PC-3 (cell line): Measurements from ENCODE around the gene UGGT1. TPM values are rescaled to one million over a fixed set of nuclear protein-coding genes. Genes with fewer than 3 reads are reported as not detected.

Experiments used
- ATAC-seq: fragments of 200-7000 bp; cut with Tn5 transposase; 2 replicates; pipeline ENCODE4 v1.9.1; 2020; ENCODE audit warnings: mild to moderate bottlenecking, moderate library complexity
- BruUV-seq: library from RNA; stranded (reverse); fragments of 400-500 nt; replicated peaks from 2 replicates; lab custom pipeline; 2021; lab: Mats Ljungman, UMichigan
- CTCF ChIA-PET: fragments of 300-600 bp; sonication (Branson Sonifier 250); formaldehyde crosslinking; loops from one replicate; lab custom pipeline; 2022; ENCODE audit warnings: antibody characterized with exemption; lab: Charles Lee
- POLR2A ChIA-PET: fragments of 300-600 bp; sonication (Branson Sonifier 250); formaldehyde crosslinking; loops from one replicate; lab custom pipeline; 2022; ENCODE audit warnings: antibody characterized with exemption; ENCODE audit not compliant: unreplicated experiment; lab: Charles Lee
- DNase-seq: peaks from one replicate; pipeline ENCODE4 v3.0.0-alpha.2; 2015
- H2AFZ ChIP-seq: fragments of 300-600 bp; sonication (generic); 2 replicates; pipeline ENCODE4 v1.6.0; 2016; ENCODE audit warnings: antibody characterized with exemption, low read length
- H3F3A ChIP-seq: fragments of 300-600 bp; sonication (generic); one replicate; pipeline ENCODE4 v1.6.0; 2017; ENCODE audit warnings: antibody characterized with exemption, low read length, control low read depth, mild to moderate bottlenecking; ENCODE audit not compliant: unreplicated experiment
- H3K27ac ChIP-seq: fragments of 300-600 bp; sonication (generic); 2 replicates; pipeline ENCODE4 v1.5.1; 2016; ENCODE audit warnings: mild to moderate bottlenecking, low read length
- H3K27me3 ChIP-seq: fragments of 300-600 bp; sonication (generic); 2 replicates; pipeline ENCODE4 v1.6.1; 2016; ENCODE audit warnings: low read length, mixed read lengths
- H3K36me3 ChIP-seq: fragments of 300-600 bp; sonication (generic); 2 replicates; pipeline ENCODE4 v1.6.1; 2016; ENCODE audit warnings: low read depth, mixed run types, low read length, mixed read lengths
- H3K4me1 ChIP-seq: fragments of 300-600 bp; sonication (generic); 2 replicates; pipeline ENCODE4 v1.5.1; 2016; ENCODE audit warnings: low read length; ENCODE audit not compliant: insufficient read depth
- H3K4me2 ChIP-seq: fragments of 300-600 bp; sonication (generic); 2 replicates; pipeline ENCODE4 v1.6.0; 2016; ENCODE audit warnings: low read length
- H3K4me3 ChIP-seq: fragments of 300-600 bp; sonication (generic); 2 replicates; pipeline ENCODE4 v1.5.1; 2016; ENCODE audit warnings: mild to moderate bottlenecking, low read length, mixed read lengths
- H3K79me2 ChIP-seq: fragments of 300-600 bp; sonication (generic); 2 replicates; pipeline ENCODE4 v1.6.1; 2017; ENCODE audit warnings: low read length, mixed read lengths
- H3K9ac ChIP-seq: fragments of 300-600 bp; sonication (generic); 2 replicates; pipeline ENCODE4 v1.6.0; 2016; ENCODE audit warnings: mild to moderate bottlenecking, low read length
- H3K9me2 ChIP-seq: fragments of 300-600 bp; sonication (generic); replicated peaks from 2 replicates; pipeline ENCODE4 v1.6.1; 2016; ENCODE audit warnings: mixed run types, low read length, mixed read lengths
- H3K9me3 ChIP-seq: fragments of 300-600 bp; sonication (generic); 2 replicates; pipeline ENCODE4 v1.6.1; 2016; ENCODE audit warnings: low read length, mixed read lengths
- H4K20me1 ChIP-seq: fragments of 300-600 bp; sonication (generic); 2 replicates; pipeline ENCODE4 v1.6.1; 2016; ENCODE audit warnings: low read length, mixed read lengths
- EZH2 ChIP-seq: fragments of 300-600 bp; sonication (generic); IDR thresholded peaks from one replicate; pipeline ENCODE4 v1.6.1; 2017; ENCODE audit warnings: antibody characterized with exemption, mild to moderate bottlenecking, low read length; ENCODE audit not compliant: unreplicated experiment
- EZH2phosphoT487 ChIP-seq: fragments of 300-600 bp; sonication (generic); IDR thresholded peaks from 2 replicates; pipeline ENCODE4 v1.6.1; 2018; ENCODE audit warnings: mild to moderate bottlenecking, antibody characterized with exemption, low read length, borderline replicate concordance
- intact Hi-C: fragments of 100-400 bp; cut with micrococcal nuclease; formaldehyde crosslinking; loops from 2 replicates; pipeline ENCODE4 v1.9.0; 2023
- total RNA-seq: library from RNA; depleted of rRNA; stranded (reverse); fragments of >200 nt; gene quantifications from 2 replicates; pipeline ENCODE4 v1.2.3, GENCODE V29; 2014
- TF ChIP-seq, protein P1 (sequence below): fragments of 300-600 bp; sonication (generic); conservative IDR thresholded peaks from 2 replicates; pipeline ENCODE4 v1.5.1; 2017; ENCODE audit warnings: antibody characterized with exemption, low read depth, mild to moderate bottlenecking, low read length

Gene UGGT1
- total RNA-seq, 1 experiment from 2014 or later = 59.9 TPM

DNA sequence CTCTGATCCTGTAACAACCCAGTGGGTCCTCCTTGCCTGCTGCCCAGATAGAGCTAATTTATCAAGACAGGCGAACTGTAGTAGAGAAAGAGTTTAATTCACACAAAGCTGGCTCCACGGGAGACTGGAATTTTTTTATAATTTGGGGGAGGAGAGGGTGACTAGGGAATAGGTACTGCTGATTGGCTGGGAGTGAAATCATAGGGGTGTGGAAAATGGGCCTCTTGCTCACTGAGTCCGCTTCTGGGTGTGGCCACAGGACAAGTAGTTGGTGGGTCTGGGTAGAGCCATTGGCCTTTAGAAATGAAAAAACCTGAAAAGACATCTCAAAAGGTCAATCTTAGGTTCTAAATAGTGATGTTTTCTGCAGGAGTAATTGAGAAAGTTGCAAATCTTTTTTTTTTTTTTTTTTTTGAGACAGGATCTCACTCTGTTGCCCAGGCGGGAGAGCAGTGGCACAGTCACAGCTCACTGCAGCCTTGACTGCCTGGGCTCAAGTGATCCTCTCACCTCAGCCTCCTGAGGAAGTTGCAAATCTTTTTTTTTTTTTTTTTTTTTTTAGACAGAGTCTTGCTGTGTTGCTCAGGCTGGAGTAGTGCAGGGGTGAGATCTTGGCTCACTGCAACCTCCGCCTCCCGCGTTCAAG is 14.4 kb upstream of the UGGT1 start:
- no peak overlapping the region for H3K4me3 ChIP-seq
- no peak overlapping the region for H3K4me2 ChIP-seq
- H3F3A ChIP-seq = no peaks in the 10 kb centered on the region
- ChIA-PET POLR2A (no interaction called here), CTCF (no interaction called here)
- H3K79me2 ChIP-seq = no peaks in the 10 kb centered on the region
- ATAC-seq = no peak
- H4K20me1 ChIP-seq = no peaks in the 10 kb centered on the region
- intact Hi-C loops = no loop called here
- no peak for TF ChIP-seq EZH2
- TF ChIP-seq EZH2phosphoT487 = no peak
- TF ChIP-seq, protein P1, sequence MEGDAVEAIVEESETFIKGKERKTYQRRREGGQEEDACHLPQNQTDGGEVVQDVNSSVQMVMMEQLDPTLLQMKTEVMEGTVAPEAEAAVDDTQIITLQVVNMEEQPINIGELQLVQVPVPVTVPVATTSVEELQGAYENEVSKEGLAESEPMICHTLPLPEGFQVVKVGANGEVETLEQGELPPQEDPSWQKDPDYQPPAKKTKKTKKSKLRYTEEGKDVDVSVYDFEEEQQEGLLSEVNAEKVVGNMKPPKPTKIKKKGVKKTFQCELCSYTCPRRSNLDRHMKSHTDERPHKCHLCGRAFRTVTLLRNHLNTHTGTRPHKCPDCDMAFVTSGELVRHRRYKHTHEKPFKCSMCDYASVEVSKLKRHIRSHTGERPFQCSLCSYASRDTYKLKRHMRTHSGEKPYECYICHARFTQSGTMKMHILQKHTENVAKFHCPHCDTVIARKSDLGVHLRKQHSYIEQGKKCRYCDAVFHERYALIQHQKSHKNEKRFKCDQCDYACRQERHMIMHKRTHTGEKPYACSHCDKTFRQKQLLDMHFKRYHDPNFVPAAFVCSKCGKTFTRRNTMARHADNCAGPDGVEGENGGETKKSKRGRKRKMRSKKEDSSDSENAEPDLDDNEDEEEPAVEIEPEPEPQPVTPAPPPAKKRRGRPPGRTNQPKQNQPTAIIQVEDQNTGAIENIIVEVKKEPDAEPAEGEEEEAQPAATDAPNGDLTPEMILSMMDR = no peak
- BruUV-seq = no TSS peak
- no peak overlapping the region for H3K9ac ChIP-seq
- no peaks in the 10 kb centered on the region for H3K36me3 ChIP-seq
- H3K9me3 ChIP-seq = no peaks in the 10 kb centered on the region
- H2AFZ ChIP-seq = no peak overlapping the region
- H3K9me2 ChIP-seq = no peaks in the 10 kb centered on the region
- H3K27me3 ChIP-seq = no peaks in the 10 kb centered on the region
- DNase-seq = no peak
- no peaks in the 10 kb centered on the region for H3K4me1 ChIP-seq
- H3K27ac ChIP-seq = no peak overlapping the region

DNA sequence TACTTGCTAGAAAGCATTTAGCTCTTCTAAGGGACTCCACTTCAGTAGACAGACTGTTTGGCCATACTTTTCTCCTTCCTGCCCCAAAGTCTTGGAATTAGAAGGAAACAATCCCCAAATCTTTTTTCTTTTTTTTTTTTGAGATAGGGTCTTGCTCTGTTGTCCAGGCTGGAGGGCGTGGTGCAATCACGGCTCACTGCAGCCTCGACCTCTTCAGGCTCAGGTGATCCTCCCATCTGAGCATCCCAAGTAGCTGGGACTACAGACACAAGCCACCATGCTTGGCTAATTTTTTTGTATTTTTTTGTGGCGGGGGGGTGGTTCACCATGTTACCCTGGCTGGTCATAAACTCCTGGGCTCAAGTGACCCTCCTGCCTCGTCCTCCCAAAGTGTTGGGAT is 6.2 kb upstream of the UGGT1 start:
- POLR2A ChIA-PET = no interaction called here
- no peaks in the 10 kb centered on the region for H3K79me2 ChIP-seq
- H4K20me1 ChIP-seq = no peaks in the 10 kb centered on the region
- DNase-seq (no peak), ATAC-seq (no peak)
- no peak overlapping the region for H3K4me3 ChIP-seq
- no peak overlapping the region for H3K27ac ChIP-seq
- no peak overlapping the region for H2AFZ ChIP-seq
- TF ChIP-seq EZH2 (no peak), EZH2phosphoT487 (no peak)
- TF ChIP-seq, protein P1 = no peak
- no peak overlapping the region for H3K9ac ChIP-seq
- no peaks in the 10 kb centered on the region for H3K27me3 ChIP-seq
- no TSS peak for BruUV-seq
- CTCF ChIA-PET = no interaction called here
- intact Hi-C loops = no loop called here
- H3K36me3 ChIP-seq = no peaks in the 10 kb centered on the region
- H3K4me2 ChIP-seq = no peak overlapping the region
- H3F3A ChIP-seq = no peaks in the 10 kb centered on the region
- no peaks in the 10 kb centered on the region for H3K4me1 ChIP-seq
- no peaks in the 10 kb centered on the region for H3K9me2 ChIP-seq
- no peaks in the 10 kb centered on the region for H3K9me3 ChIP-seq

DNA sequence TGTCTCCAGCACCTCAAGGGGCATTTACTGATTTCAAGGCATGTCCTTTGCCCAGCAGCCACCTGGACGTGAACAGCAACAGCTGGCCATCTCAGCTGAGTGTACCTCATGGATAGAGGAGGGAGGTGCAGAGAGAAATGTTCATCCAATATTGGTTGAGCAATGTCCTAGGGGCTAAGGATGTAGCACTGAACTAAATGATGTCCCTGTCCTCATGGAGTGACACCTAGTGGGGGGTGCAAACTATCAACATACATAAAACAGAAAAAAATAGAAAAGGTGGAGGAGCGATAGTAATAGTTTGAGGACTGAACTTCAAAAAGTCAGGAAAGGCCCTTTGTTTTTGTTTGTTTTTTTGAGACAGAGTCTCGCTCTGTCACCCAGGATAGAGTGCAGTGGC is 4.8 kb upstream of the UGGT1 start:
- Histone ChIP-seq H3K36me3 (no peaks in the 10 kb centered on the region), H3K4me1 (no peaks in the 10 kb centered on the region), H3K4me3 (no peak overlapping the region), H3K9ac (no peak overlapping the region), H4K20me1 (no peaks in the 10 kb centered on the region), H3F3A (no peaks in the 10 kb centered on the region), H3K9me2 (no peaks in the 10 kb centered on the region), H3K4me2 (no peak overlapping the region), H2AFZ (no peak overlapping the region), H3K9me3 (no peaks in the 10 kb centered on the region), H3K79me2 (peaks cover 2% of the 10 kb centered on the region), H3K27me3 (no peaks in the 10 kb centered on the region), H3K27ac (no peak overlapping the region)
- ATAC-seq = no peak
- ChIA-PET POLR2A (no interaction called here), CTCF (no interaction called here)
- no TSS peak for BruUV-seq
- DNase-seq = no peak
- intact Hi-C loops = no loop called here
- TF ChIP-seq, protein P1 = 0 out of 2 replicates have a peak, but pooled peaks have one; percentile 22
- TF ChIP-seq EZH2phosphoT487 = no peak
